GM12892 (cell line): ENCODE measurements around the gene CENPS. TPM values are rescaled to one million over a fixed set of nuclear protein-coding genes. Genes with fewer than 3 reads are reported as not detected.

Experiments used
- DNase-seq: peaks from one replicate; pipeline ENCODE4 v3.0.0; 2011; ENCODE audit not compliant: insufficient read length
- FAIRE-seq: peaks from 2 replicates; lab custom pipeline; 2011; peaks lifted over from hg19 to GRCh38; lab: Jason Lieb, UNC
- POLR2A ChIP-seq: IDR thresholded peaks from 2 replicates; pipeline ENCODE4 v1.6.1; 2011; ENCODE audit warnings: low read depth, low read length, control low read depth
- POLR2AphosphoS5 ChIP-seq: IDR thresholded peaks from 2 replicates; pipeline ENCODE4 v1.6.1; 2011; ENCODE audit warnings: low read depth, low read length, control low read depth
- TAF1 ChIP-seq: IDR thresholded peaks from 2 replicates; pipeline ENCODE4 v1.6.1; 2011; ENCODE audit warnings: low read depth, mild to moderate bottlenecking, control low read depth, low read length, borderline replicate concordance
- polyA plus RNA-seq: library from polyadenylated mRNA; unstranded; fragments of >200 nt; gene quantifications from one replicate; pipeline ENCODE4 v1.2.1, GENCODE V29; 2012; ENCODE audit warnings: missing spikeins, inconsistent platforms; ENCODE audit not compliant: missing spikeins

The CENPS gene
- polyA plus RNA-seq = 19.1 TPM

DNA sequence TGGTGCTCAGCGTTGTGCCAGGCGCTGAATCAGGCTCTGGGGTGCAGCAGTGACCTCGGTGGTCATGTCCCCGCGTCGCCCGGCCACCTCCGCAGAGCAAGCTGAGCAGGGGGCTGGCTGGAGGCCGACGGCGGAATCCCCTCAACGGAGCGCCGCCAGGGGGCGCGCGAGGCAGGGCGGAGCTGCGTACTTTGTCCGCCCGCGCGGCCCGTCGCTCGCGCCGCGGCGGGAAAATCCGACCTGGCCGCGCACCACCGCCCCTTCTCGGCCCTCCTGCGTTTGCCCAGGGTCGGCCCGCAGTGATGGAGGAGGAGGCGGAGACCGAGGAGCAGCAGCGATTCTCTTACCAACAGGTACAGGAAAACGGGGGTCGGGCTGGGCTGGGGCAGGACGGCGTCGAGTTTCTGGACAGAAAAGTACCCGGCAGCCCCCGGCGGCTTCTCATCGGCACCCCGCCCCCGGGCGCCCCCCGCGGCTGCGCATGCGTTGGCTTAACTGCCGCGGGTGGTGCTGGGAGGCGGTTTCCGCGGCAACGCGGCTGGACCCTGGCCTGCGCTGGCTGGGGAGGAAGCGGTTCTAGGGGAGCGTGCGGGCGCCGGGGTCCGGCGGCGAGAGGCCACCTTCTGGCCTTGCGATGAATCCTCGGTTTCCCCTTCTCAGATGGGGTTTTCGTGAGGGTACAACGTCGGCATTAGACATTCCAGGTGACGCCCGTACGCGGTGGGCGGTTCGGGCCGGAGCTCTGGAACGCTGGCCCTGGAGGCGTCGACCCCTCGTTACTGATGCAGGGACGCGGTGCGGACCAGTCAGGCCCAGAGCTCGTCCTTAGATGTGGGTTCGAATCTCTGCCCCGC, at the start of gene CENPS:
TSS of gene CENPS (plus strand) at position 218 of the 854 bp plus-strand sequence. CDS start at position 303, 85 bp downstream.
- TF ChIP-seq TAF1 (peak; percentile 64; the same call in 1 of the 2 replicates), POLR2A (peak; percentile 67), POLR2AphosphoS5 (peak; percentile 66)
- peak; percentile 97 for DNase-seq
- peak; percentile 81 for FAIRE-seq

GRCh38 chr1:10380594-10381275, 49.5 kb upstream of the CENPS start:
- FAIRE-seq (no peak), DNase-seq (no peak)
- TF ChIP-seq POLR2A (no peak), POLR2AphosphoS5 (no peak), TAF1 (no peak)

DNA sequence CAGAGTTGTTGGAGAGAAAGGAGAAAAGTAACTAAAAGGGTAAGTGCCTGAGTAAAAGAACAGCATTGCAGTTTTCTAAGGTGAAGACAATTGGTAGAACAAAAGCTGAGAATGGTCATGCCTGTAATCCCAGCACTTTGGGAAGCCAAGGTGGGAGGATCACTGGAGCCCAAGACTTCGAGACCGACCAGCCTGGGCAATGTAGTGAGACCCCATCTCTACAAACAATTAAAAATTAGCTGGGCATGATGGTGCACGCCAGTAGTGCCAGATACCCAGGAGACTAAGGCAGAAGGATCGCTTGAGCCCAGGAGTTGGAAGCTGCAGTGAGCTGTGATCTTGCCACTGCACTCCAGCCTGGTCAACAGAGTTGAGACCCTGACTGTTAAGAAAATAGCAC, 46.6 kb upstream of the CENPS start:
- no peak for DNase-seq
- TF ChIP-seq TAF1 (no peak), POLR2AphosphoS5 (no peak), POLR2A (no peak)
- no peak for FAIRE-seq

DNA sequence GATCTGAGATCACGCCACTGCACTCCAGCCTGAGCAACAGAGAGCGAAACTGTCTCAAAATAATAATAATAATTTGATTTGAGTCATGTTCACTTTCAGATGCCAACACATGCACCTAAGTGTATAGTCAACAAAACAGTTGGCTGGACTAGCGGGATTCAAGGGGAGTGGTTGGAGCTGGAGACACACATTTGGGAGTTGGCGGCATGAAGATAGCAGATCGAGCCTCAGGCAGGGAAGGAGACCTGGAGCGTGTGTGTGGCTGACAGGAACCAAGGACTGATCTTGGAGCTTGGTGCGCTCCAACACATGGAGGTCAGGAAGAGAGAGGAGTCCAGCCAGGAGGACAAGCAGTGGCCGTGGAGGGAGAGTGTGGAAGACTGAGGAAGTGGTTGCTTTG, 46.0 kb upstream of the CENPS start:
- no peak for TF ChIP-seq TAF1
- no peak for TF ChIP-seq POLR2AphosphoS5
- TF ChIP-seq POLR2A = no peak
- no peak for FAIRE-seq

GRCh38 chr1:10386761-10387676, 43.2 kb upstream of the CENPS start:
- TF ChIP-seq POLR2AphosphoS5 (no peak), POLR2A (no peak), TAF1 (no peak)
- DNase-seq = no peak
- FAIRE-seq = no peak

More for the DNA sequence above, 46.0 kb upstream of the CENPS start:
- DNase-seq = no peak

DNA sequence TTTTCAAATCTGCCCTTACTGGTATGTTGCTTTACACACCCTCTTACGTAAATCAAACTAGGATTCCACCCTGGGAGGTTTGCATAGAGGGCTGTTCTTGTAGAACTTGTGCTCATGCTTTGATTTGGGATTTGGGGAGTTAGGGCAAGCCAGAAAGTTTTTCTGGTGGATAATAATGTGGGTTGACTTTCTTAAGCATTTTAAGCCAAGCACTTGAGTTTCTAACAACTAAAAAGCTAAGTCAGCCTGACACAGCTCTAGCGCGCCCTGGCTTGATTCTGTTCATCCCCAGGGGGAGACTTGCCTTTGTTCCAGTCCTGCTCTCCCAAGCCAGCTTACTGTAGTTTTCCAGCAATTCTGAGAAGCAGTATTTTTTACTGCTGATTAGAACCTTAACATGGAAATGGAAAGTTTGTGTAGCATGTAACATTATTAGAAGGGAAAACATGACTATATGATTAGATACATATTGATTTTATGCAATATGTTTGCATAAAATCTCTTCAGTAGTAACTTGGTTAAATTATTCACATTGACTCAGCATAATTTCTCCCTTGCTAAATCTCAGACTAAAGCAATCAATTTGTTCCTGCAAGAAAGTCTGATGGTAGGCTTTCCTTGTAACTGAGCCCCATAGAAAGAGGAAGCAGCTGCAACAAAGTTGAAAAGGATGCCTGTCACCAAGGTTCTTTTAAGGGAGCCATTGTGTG, 42.4 kb upstream of the CENPS start:
- no peak for DNase-seq
- FAIRE-seq = no peak
- no peak for TF ChIP-seq TAF1
- no peak for TF ChIP-seq POLR2A
- TF ChIP-seq POLR2AphosphoS5 = no peak

DNA sequence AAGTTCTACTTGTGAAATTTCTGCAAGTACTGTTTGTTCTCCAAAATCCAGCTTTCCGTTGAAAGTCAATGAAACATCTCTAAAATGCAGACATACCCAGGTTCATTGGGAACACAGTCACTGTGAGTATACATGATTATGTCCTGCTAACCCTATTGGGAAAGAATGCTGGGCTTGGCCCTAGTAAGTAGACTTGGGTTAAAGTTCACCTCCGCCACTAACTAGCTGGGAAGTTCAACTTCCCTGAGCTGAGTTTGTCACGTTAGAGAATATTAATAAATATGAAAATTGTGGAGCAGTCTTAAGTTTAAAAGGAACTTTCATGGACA, 41.9 kb upstream of the CENPS start:
- TF ChIP-seq POLR2AphosphoS5 = no peak
- TF ChIP-seq TAF1 = no peak
- no peak for TF ChIP-seq POLR2A
- no peak for FAIRE-seq
- DNase-seq = no peak

GRCh38 chr1:10389271-10389973, 40.8 kb upstream of the CENPS start:
- DNase-seq (no peak), FAIRE-seq (no peak)

DNA sequence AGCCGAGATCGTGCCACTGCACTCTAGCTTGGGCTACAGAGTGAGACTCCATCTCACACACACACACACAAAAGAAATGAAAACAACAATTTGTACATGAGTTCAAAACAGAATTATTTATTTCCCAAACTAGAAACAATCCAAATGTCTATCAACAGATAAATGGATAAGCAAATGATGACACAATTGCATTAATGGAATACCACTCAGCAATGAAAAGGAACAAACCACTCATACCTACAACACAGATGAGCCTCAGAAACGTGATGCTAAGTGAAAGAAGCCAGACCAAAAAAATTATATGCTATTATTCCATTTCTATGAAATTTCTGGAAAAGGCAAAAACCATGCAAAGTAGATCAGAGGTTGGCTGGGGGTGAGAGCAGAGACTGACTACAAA, 33.4 kb upstream of the CENPS start:
- TF ChIP-seq TAF1 (no peak), POLR2AphosphoS5 (no peak), POLR2A (no peak)
- FAIRE-seq (no peak), DNase-seq (no peak)

More at GRCh38 chr1:10389271-10389973, 40.8 kb upstream of the CENPS start:
- TF ChIP-seq POLR2A = no peak
- no peak for TF ChIP-seq TAF1
- TF ChIP-seq POLR2AphosphoS5 = no peak

DNA sequence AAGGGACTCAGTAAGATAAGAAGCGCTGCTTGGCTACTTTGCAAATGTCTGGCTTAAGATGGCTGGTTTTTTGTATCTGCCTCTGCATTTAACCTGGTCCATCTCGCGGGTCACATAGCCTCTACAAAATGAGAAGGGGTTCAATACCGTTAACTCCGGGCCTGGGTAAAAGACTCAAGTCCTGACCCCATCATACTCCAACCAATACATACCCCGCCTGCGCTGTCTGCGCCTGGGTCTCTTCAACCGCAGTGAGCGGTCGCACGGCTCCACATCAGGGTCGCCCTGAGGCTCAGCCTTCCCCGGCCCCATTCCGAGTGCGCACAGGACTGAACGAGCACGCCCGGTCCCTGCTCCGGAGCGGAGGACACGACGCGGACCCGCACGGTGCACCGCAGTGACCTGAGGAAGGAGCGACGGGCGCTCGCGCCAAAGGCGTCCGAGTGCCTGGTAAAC, 31.9 kb upstream of the CENPS start:
- no peak for FAIRE-seq
- no peak for DNase-seq
- TF ChIP-seq POLR2AphosphoS5 (no peak), POLR2A (no peak), TAF1 (no peak)
